Keratinocyte (primary cell): ENCODE data around the gene IFT22.
"Not testable (repeated sequence)": the region's sequence is repeated elsewhere in the genome, so short reads cannot be mapped to it uniquely, and the experiment has no call there.

ENCODE experiments used
- CTCF ChIP-seq, 3 experiments: IDR thresholded peaks in 1 of 3; conservative IDR thresholded peaks in 1 of 3; optimal IDR thresholded peaks in 1 of 3; 2 replicates in 2 of 3; 3 replicates in 1 of 3; pipeline versions ENCODE3 to v1.5.1; 2011; ENCODE audit warnings: low read length in 3 of 3, mild to moderate bottlenecking in 3 of 3, moderate library complexity in 2 of 3, control low read depth in 1 of 3, inconsistent platforms in 1 of 3; ENCODE audit not compliant: insufficient read depth in 2 of 3; ENCODE audit errors: extremely low read depth in 1 of 3
- EZH2 ChIP-seq: IDR thresholded peaks from one replicate; pipeline ENCODE4 v1.6.1; 2012; ENCODE audit warnings: inconsistent platforms, mild to moderate bottlenecking, low read length, moderate library complexity

DNA sequence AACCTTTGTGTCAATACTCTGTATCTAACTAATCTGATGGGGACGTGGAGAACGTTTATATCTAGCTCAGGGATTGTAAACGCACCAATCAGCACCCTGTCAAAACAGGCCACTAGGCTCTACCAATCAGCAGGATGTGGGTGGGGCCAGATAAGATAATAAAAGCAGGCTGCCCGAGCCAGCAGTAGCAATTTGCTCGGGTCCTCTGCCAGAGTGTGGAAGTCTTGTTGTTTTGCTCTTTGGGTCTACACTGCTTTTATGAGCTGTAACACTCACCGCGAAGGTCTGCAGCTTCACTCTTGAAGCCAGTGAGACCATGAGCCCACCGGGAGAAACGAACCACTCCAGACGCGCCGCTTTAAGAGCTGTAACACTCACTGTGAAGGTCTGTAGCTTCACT, 27.7 kb upstream of the IFT22 start:
- TF ChIP-seq CTCF (optimal IDR thresholded peaks at IDR 0.05 in 1 of 3, IDR thresholded peaks at IDR 0.05 in 1 of 3, conservative IDR thresholded peaks at IDR 0.05 in 1 of 3; ENCODE audit: extremely low read depth in 1 of 3, insufficient read depth in 2 of 3, low read length in 3 of 3); EZH2: not testable (repeated sequence)
